HUES48 (cell line): ENCODE data around the gene CCDC102B.

Experiments
- H3K27ac ChIP-seq: one replicate; pipeline ENCODE4 v1.7.0; 2013; ENCODE audit warnings: low read depth, low read length, inconsistent platforms
- H3K27me3 ChIP-seq: 2 replicates; pipeline ENCODE4 v1.6.1; 2013; ENCODE audit warnings: mild to moderate bottlenecking, low read length; ENCODE audit not compliant: control insufficient read depth, insufficient read depth
- H3K36me3 ChIP-seq: 2 replicates; pipeline ENCODE4 v1.6.1; 2013; ENCODE audit warnings: low read length; ENCODE audit not compliant: control insufficient read depth, insufficient read depth
- H3K4me1 ChIP-seq: 2 replicates; pipeline ENCODE4 v1.6.1; 2013; ENCODE audit warnings: mild to moderate bottlenecking, low read length; ENCODE audit not compliant: control insufficient read depth, insufficient read depth
- H3K4me3 ChIP-seq: 2 replicates; pipeline ENCODE4 v1.5.1; 2013; ENCODE audit warnings: mild to moderate bottlenecking, low read depth, low read length
- H3K9ac ChIP-seq: 2 replicates; pipeline ENCODE4 v1.6.1; 2013; ENCODE audit warnings: mild to moderate bottlenecking, low read depth, low read length, moderate library complexity
- H3K9me3 ChIP-seq: 2 replicates; pipeline ENCODE4 v1.6.1; 2013; ENCODE audit warnings: low read length; ENCODE audit not compliant: control insufficient read depth, insufficient read depth

CCDC102B gene

DNA sequence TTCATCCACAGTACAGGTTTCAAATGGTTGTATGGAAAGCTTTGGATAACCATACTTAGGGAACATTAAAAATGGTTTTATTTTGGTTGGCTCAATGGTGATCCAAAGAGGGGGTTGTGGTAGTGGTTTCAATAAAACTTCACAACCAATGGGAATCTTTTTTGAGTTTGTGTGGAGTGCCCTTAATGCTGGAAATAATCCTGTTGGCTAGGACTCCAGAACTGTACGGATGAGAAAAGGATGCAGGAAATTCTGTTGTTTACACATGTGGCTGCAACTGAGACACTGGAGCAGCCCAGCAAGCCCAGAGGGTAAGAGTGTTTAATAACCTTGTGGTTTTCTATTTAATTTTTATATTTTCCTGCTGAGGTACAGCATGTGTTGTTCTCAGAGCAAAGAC is at the start of gene CCDC102B:
CCDC102B (plus strand) TSS at position 210 of the 400 bp plus-strand sequence. CDS start 38,684 bp downstream, outside the sequence.
- H3K9ac ChIP-seq, result no peak within 1 kb of the TSS; the same call in 1 of the 2 replicates
- H3K36me3 ChIP-seq, result no peaks in the 10 kb centered on the region
- peaks cover 27% of the 10 kb centered on the region for H3K4me1 ChIP-seq
- H3K4me3 ChIP-seq, result no peak within 1 kb of the TSS; the same call in 1 of the 2 replicates
- no peaks in the 10 kb centered on the region for H3K9me3 ChIP-seq
- no peak within 1 kb of the TSS for H3K27ac ChIP-seq
- no peaks in the 10 kb centered on the region for H3K27me3 ChIP-seq

DNA sequence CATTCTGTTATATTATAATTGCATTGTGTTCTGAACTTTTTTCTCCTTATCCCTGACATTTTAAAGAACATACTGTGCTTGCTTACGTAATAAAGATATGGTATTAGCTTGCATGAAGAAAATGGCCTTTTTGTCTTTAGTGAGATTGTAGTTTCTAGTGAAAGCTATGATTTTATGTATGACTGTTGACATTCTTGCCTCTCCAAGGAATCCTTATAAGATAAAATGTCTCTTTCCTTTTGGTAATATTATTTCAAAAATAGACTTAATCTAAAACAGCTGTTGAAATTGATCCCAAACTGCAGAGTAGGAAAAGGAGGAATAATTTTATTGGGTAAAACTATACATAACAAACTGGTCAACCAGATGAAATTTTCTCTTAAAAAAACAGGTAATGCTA is 40.8 kb upstream of the CCDC102B start:
- Histone ChIP-seq H3K9me3 (peaks cover 3% of the 10 kb centered on the region; the same call in 1 of the 2 replicates), H3K36me3 (no peaks in the 10 kb centered on the region), H3K27me3 (no peaks in the 10 kb centered on the region), H3K27ac (no peak overlapping the region), H3K4me1 (no peaks in the 10 kb centered on the region), H3K9ac (no peak overlapping the region), H3K4me3 (no peak overlapping the region)

DNA sequence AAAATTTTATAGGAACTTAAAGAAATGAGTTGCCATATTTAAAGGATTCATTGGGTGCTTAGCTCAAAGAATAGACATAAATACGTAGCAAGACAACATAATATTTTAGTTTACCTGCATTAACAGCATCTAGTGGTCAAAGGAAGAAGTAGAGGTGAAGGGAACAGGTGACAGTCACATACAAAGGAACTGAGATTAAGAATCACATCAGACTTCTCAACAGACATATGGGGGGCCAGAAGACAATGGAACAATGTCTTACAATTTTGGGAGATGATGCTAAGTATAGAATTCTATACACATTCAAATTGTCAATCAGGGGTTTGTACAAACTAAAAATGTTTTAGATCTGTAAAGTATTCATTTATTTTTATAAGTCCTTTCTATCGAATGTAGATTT is 38.6 kb upstream of the CCDC102B start:
- Histone ChIP-seq H3K9me3 (peaks cover 3% of the 10 kb centered on the region; the same call in 1 of the 2 replicates), H3K4me1 (no peaks in the 10 kb centered on the region), H3K27me3 (no peaks in the 10 kb centered on the region), H3K4me3 (no peak overlapping the region), H3K36me3 (no peaks in the 10 kb centered on the region), H3K9ac (no peak overlapping the region), H3K27ac (no peak overlapping the region)

DNA sequence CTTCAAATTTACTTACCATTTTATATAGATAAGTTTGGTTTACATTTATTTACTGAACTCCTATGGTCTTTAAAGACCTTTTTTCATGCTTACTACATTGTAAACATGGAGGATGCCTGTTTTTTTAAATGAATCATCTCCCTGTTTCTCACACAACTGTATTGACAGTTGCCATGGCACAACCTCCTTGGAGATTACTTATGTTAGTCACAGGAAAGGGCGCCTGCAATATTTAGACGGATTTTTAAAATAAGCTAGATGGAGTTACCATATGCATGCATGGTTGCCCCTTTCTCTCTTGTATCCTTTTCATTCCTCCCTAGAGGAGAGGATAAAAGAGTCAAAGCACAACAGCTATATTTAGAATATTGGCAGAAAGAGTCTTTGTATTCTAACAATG is 34.8 kb upstream of the CCDC102B start:
- H3K27me3 ChIP-seq, result no peaks in the 10 kb centered on the region
- H3K9ac ChIP-seq, result no peak overlapping the region
- no peaks in the 10 kb centered on the region for H3K4me1 ChIP-seq
- no peaks in the 10 kb centered on the region for H3K36me3 ChIP-seq
- H3K9me3 ChIP-seq, result peaks cover 3% of the 10 kb centered on the region; the same call in 1 of the 2 replicates
- no peak overlapping the region for H3K27ac ChIP-seq
- H3K4me3 ChIP-seq, result no peak overlapping the region

DNA sequence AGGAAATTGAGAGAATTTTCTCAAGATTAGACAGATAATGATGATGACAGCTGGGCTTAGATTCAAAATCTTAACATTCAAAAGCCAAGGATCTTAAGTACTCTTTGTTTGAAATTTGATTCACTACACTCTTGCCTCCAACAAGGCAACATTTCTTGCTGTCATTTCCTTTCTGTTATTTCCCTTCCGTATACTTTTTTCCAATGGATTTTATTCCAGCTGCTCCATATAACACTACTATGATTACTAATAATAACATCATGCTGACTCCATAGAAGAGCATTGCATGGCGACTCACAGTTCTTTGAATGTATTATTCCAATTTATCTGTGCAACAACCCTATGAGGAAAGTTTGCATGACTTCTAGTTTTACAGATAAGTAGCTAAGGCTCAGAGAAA is 33.9 kb upstream of the CCDC102B start:
- no peaks in the 10 kb centered on the region for H3K36me3 ChIP-seq
- H3K27me3 ChIP-seq, result no peaks in the 10 kb centered on the region
- no peak overlapping the region for H3K27ac ChIP-seq
- no peaks in the 10 kb centered on the region for H3K4me1 ChIP-seq
- no peak overlapping the region for H3K9ac ChIP-seq
- peaks cover 3% of the 10 kb centered on the region; the same call in 1 of the 2 replicates for H3K9me3 ChIP-seq
- H3K4me3 ChIP-seq, result no peak overlapping the region

DNA sequence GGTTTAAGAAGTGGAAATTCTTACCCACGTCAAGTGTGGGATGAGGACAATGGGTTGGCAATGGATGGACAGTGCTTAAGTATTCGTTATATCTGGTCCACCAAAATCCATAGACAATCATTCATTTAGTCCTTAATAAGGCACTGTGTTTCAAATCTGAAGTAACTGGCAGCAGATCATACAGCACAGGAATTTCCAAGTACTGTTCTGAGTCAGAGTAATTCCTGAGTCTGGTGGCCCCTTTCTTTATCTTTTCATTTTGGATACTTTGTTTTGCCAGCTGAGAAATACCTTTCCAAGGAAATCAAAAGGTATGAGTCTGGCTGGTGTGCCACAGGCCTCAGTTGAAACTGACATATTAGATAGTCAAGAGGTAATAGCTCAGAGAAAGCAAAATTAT is 31.4 kb upstream of the CCDC102B start:
- no peaks in the 10 kb centered on the region for H3K4me1 ChIP-seq
- H3K9me3 ChIP-seq, result no peaks in the 10 kb centered on the region
- H3K27me3 ChIP-seq, result no peaks in the 10 kb centered on the region
- H3K27ac ChIP-seq, result no peak overlapping the region
- H3K36me3 ChIP-seq, result no peaks in the 10 kb centered on the region
- H3K9ac ChIP-seq, result no peak overlapping the region
- no peak overlapping the region for H3K4me3 ChIP-seq

DNA sequence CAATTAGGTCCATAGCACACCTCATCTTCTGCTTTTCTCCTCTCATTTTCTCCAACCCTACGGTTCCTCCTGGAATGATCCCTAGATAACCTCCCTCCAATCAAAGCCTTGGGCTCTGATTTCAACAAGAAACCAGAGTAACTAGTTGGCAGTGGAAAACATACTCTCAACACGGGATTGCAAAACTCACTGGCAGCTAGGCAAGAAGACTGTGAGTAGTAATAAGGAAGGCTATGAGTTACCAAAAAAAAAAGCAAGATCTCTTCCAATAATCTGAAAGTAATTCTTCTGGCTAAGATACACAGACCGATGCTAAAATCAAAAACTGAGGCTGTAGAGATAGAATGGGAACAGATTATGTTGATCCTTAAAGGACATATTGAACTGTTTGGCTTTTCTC is 28.4 kb upstream of the CCDC102B start:
- no peaks in the 10 kb centered on the region for H3K9me3 ChIP-seq
- H3K4me3 ChIP-seq, result no peak overlapping the region
- H3K27ac ChIP-seq, result no peak overlapping the region
- no peaks in the 10 kb centered on the region for H3K36me3 ChIP-seq
- no peak overlapping the region for H3K9ac ChIP-seq
- H3K27me3 ChIP-seq, result no peaks in the 10 kb centered on the region
- H3K4me1 ChIP-seq, result no peaks in the 10 kb centered on the region

DNA sequence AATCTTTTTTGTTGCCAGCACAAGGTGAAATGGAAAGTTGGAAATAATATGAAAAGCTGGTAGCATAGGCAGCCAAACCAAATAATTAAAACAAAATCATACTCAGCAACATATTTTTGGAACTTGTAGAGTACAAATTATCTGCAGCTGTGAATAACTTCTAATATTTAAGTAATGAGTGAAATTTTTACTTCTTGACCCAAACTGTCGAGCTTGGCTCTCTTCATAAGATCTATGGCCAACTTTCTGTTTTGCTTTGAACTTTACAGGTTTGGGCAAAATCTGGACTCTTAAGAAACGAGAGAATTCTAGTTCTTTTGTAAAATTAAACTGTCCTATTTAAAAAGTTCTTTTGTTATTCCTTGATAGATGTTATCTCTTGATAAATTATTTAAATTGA is 25.6 kb upstream of the CCDC102B start:
- H3K9ac ChIP-seq, result no peak overlapping the region
- no peak overlapping the region for H3K4me3 ChIP-seq
- H3K36me3 ChIP-seq, result no peaks in the 10 kb centered on the region
- H3K9me3 ChIP-seq, result no peaks in the 10 kb centered on the region
- no peak overlapping the region for H3K27ac ChIP-seq
- no peaks in the 10 kb centered on the region for H3K4me1 ChIP-seq
- H3K27me3 ChIP-seq, result no peaks in the 10 kb centered on the region

DNA sequence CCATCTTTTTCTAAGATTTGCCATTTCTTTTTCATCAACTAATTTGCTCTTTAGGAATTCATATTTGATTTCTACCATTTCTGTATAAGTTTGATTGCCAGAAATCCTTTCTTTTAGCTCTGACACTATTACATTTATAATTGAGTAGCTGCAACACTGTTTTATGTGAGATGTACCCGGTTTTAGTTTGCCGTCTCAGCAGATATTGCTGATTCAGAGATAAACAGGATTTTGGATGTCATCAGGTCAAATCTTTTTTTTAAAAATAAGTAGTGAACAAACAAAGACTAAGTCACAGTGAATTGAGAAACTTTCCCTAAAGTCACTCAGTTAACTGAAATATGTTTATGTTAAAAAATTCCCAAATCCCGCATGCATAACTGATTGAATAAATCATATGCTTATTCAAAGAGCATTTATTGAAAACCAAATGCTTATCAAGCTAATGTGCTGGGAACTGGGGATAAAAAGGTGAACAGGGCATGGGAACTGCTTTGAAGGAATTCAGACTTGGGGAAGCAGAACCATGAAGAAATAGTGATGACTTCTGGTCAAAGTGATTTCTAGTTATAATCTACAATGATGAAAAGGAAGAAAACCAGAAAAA is 19.5 kb upstream of the CCDC102B start:
- no peaks in the 10 kb centered on the region for H3K27me3 ChIP-seq
- H3K9me3 ChIP-seq, result no peaks in the 10 kb centered on the region
- H3K9ac ChIP-seq, result no peak overlapping the region
- H3K4me1 ChIP-seq, result peaks cover 7% of the 10 kb centered on the region; the same call in 1 of the 2 replicates
- no peak overlapping the region for H3K27ac ChIP-seq
- H3K4me3 ChIP-seq, result no peak overlapping the region
- H3K36me3 ChIP-seq, result no peaks in the 10 kb centered on the region

DNA sequence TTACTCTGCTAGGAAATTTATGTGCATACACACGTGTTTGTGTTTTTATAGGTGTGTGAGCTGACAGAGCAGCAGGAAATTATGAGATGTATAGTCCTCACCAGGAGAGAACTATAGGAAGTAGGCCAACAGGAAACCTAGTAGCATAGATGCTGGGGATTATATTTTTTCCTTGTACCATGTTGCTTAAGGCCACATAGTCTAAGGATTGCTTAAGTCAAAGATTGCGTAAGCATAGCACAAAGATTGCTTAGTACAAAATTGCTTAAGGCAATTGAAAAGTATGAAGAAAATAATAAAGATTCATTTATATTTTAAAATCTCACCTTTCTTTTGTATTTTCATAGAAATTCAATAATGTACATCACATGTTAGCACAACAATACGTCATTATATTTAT is 18.7 kb upstream of the CCDC102B start:
- Histone ChIP-seq H3K36me3 (no peaks in the 10 kb centered on the region), H3K4me3 (no peak overlapping the region), H3K27me3 (no peaks in the 10 kb centered on the region), H3K9me3 (no peaks in the 10 kb centered on the region), H3K4me1 (peaks cover 7% of the 10 kb centered on the region; the same call in 1 of the 2 replicates), H3K9ac (no peak overlapping the region), H3K27ac (no peak overlapping the region)

DNA sequence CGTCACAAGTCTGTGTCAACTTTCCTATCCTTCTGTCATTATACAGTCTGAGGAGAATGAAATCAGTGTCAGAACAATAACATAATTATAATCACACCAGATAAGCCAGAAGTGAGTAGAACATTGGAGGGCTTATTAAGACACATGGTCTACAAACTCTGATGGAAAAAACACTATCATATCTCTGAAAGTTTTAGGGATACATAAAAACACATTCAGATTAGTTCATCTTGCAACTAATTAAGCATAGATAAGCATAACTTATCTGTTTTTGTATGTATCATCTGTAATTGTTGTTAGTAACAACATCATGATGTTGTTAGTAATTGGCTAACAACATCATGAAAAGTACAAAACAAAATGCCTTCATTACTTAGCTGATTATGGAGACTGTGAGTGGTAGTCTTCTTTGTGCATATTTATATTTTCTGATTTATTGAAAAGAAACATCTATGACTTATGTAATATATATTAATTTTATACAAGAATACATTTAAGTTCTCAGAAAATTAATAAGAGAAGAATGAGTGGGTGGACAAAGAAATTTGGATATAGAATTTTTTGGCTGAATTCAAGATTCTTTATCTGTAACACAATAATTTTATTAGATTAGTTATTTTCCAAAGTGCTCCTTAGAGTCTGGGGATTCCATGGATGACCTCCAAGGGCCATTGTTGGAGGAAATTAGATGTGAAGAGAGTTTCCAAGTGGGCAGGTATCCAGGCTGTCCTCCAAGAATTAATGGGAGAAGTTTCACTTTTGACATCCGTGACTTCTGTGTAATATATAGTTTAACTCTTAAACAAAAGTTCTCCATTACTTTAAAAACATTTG is 16.9 kb upstream of the CCDC102B start:
- H3K4me3 ChIP-seq, result no peak overlapping the region
- H3K27me3 ChIP-seq, result no peaks in the 10 kb centered on the region
- H3K9me3 ChIP-seq, result no peaks in the 10 kb centered on the region
- peaks cover 7% of the 10 kb centered on the region; the same call in 1 of the 2 replicates for H3K4me1 ChIP-seq
- no peaks in the 10 kb centered on the region for H3K36me3 ChIP-seq
- no peak overlapping the region for H3K9ac ChIP-seq
- no peak overlapping the region for H3K27ac ChIP-seq
